Ishikawa (cell line): ENCODE measurements around the gene TMEM169.

Source experiments
- CEBPB ChIP-seq: IDR thresholded peaks from 2 replicates; pipeline ENCODE4 v1.6.1; 2012
- EGR1 ChIP-seq: IDR thresholded peaks from 2 replicates; pipeline ENCODE4 v1.6.1; 2012
- EP300 ChIP-seq: IDR thresholded peaks from 2 replicates; pipeline ENCODE4 v1.6.1; 2012; ENCODE audit warnings: borderline replicate concordance
- FOXM1 ChIP-seq: IDR thresholded peaks from 2 replicates; pipeline ENCODE4 v1.6.1; 2012; ENCODE audit warnings: low read depth, borderline replicate concordance
- NFIC ChIP-seq: IDR thresholded peaks from 2 replicates; pipeline ENCODE4 v1.6.1; 2012
- RAD21 ChIP-seq: IDR thresholded peaks from 2 replicates; pipeline ENCODE4 v1.6.1; 2012; ENCODE audit warnings: low read depth
- YY1 ChIP-seq: IDR thresholded peaks from 2 replicates; pipeline ENCODE4 v1.6.1; 2012; ENCODE audit warnings: low read depth
- TF ChIP-seq, protein P1 (sequence below): IDR thresholded peaks from 2 replicates; pipeline ENCODE4 v1.6.1; 2012; ENCODE audit warnings: low read depth, mild to moderate bottlenecking
- TF ChIP-seq, protein P2 (sequence below): IDR thresholded peaks from 2 replicates; pipeline ENCODE4 v1.6.1; 2012

DNA sequence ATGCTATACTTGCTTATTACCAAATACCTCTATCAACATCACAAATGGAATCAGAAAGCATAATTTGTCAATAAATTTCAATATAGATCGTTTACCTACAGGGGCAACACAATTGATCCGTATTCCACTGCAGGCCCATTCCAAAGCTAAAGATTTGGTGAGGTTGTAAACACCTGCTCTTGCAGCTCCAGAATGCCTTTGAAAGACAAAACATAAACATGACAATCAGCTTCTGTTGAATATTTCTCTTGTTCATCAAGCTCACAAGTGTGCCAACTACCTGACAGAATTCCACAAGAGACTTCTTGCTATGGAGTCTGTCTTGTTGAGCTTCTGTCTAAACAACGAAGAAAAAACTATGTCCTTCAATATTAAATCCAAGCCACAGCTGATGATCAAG lies 30.4 kb upstream of the TMEM169 start:
- TF ChIP-seq, protein P1, sequence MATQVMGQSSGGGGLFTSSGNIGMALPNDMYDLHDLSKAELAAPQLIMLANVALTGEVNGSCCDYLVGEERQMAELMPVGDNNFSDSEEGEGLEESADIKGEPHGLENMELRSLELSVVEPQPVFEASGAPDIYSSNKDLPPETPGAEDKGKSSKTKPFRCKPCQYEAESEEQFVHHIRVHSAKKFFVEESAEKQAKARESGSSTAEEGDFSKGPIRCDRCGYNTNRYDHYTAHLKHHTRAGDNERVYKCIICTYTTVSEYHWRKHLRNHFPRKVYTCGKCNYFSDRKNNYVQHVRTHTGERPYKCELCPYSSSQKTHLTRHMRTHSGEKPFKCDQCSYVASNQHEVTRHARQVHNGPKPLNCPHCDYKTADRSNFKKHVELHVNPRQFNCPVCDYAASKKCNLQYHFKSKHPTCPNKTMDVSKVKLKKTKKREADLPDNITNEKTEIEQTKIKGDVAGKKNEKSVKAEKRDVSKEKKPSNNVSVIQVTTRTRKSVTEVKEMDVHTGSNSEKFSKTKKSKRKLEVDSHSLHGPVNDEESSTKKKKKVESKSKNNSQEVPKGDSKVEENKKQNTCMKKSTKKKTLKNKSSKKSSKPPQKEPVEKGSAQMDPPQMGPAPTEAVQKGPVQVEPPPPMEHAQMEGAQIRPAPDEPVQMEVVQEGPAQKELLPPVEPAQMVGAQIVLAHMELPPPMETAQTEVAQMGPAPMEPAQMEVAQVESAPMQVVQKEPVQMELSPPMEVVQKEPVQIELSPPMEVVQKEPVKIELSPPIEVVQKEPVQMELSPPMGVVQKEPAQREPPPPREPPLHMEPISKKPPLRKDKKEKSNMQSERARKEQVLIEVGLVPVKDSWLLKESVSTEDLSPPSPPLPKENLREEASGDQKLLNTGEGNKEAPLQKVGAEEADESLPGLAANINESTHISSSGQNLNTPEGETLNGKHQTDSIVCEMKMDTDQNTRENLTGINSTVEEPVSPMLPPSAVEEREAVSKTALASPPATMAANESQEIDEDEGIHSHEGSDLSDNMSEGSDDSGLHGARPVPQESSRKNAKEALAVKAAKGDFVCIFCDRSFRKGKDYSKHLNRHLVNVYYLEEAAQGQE: no peak
- no peak for TF ChIP-seq FOXM1
- TF ChIP-seq EGR1: no peak
- no peak for TF ChIP-seq EP300
- TF ChIP-seq YY1: no peak
- no peak for TF ChIP-seq CEBPB
- TF ChIP-seq, protein P2, sequence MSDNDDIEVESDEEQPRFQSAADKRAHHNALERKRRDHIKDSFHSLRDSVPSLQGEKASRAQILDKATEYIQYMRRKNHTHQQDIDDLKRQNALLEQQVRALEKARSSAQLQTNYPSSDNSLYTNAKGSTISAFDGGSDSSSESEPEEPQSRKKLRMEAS: no peak
- no peak for TF ChIP-seq RAD21
- TF ChIP-seq NFIC: no peak
